Skin of body (tissue), 2 donors: Measurements from ENCODE around the gene AATK. TPM values are rescaled to one million over a fixed set of nuclear protein-coding genes. Genes with fewer than 3 reads are reported as not detected.

Source experiments
- DNase-seq: peaks from one replicate; lab custom pipeline; 2025; lab: John Stamatoyannopoulos, UW
- total RNA-seq: library from RNA; depleted of rRNA; stranded (reverse); fragments of >200 nt; gene quantifications from one replicate; pipeline ENCODE4 v1.2.3, GENCODE V29; 2014

Gene AATK
- total RNA-seq, 1 donor from 2014 or later = 2.8 TPM

DNA sequence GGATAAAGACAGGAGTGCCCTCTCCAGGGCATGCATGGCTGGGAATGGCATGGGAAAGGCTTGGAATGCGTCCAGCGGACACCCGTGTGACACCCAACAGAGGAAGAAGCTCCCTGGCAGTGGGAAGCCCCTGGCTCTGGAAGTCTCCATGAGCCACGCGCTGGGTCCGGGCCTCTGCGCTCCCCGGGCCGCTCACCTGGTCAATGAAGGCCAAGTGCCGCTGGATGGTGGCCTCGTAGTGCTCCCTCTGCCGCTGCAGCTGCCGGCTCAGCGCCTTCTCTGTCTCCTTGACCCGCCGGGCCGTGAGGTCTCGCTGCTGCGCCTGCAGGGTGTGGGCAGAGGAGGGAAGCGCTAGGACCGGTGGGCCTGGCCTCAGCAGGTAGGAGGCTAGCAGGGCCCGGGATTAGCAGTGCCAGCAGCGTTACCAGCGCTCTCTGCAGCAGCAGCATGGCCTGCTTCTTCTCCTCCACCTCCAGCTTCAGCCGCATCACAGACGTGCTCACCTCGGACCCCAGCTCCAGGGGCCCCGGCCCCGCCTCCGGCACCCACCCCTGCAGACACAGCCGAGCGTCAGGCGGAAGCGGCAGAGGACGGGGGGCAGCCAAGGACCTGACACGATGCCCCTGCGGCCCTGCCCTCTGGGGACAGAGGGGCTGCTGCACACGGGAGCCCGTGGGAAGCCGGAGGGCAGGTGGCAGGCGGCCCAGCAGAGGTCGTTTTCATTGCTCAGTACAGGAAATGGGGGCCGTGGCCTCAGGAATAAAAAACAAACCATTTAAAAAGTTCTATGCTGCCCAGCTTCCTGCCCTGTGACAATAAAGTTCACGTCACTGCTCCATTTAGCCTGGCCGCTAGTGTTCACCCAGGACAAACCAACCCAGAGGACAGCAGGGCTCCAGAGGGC is 30.7 kb upstream of the AATK start:
- no peak for DNase-seq

DNA sequence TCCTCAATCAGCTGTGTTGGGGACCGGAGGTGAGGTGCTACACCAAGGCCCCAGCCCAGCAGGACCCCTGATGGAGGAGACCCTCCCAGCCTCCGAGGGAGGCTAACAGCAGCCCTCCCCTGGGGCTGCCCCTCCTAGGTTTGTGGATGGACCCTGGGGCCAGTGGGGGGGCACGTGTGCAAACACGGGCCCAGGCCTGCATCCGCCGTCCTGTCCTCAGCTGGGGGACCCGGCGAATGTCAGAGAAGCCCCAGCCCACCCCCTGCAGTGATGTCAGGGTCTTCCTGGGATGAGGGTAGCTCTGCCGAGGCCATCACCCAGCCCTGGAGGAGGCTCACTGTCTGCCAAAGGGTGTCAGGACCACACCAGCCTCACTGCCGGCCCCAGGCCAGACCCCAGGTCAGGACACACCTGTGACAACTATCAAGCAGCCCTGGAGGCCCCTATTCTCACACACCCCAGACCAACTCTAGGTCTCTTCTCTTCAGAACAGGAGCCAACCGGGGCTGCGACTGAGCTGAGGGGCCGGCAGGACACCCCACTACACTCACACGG is 30.0 kb upstream of the AATK start:
- no peak for DNase-seq

DNA sequence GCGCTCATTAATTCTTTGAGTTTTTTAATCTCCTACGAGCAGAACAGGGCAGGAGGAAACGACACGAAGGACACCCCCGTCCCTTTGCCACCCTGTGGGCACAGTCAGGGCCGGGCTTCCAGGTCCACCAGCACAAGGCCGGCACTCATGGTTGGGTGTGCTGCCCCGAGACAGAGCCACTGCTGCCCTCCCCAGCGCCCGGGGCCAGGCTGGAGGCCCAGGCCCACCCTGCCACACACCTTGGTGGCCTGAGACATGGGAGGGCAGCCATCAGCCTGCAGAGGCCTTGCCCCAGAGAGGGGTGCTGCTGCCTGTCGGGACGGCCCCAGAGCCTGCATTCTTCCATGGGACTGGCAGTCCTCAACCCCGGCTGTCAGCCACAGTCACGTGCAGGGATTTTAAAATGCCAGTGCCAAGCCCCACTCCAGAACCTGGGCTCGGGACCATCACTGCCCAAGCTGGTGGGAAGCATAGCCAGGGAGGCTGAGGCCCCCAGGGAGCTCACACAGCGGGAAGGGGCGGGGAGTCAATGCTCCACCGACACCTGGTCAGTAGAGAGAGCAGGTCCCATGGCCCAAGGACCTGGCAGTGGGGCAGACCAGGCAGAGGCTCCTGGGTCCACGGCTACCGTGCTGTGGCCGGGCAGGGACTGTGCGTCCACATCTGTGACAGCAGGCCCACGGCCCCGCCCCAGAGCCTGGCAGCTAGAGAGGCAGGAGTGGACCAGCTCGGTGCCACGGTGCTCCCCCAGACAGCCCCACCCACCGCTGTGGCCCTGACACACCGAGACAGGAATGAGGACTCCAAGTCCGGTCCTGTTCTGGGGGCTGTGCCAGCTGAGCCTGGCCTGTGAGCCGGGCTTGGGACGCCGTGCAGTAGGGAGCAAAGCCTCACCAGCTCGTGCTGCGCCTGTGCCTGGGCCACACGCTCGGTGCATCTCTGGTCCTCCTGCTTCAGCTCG is 29.2 kb upstream of the AATK start:
- no peak for DNase-seq

DNA sequence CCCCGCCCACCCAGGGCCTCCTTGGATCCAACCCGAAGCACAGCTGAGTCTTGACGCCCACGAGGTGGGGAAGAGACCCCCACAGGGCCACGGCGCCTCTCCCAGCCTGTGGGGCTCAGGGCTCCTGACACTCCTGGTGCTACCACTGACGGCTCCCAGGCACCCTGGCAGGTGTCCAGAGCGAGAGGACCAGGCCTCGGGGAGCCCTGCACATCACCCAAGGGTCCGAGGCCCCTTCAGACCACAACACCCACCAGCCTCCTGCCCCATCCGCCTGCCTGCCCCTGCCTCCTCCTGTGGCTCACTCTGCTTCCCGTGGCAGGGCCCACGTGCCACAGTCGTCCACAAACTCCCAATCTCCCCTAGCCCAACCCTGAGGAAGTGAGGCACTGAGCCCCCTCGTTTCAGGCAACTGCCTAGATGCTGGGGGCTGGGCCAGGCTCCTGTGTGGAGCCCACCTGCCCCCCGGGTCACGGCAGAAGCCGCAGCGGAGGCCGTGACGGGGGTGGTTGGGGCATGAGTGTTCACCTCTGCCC is 28.3 kb upstream of the AATK start:
- no peak for DNase-seq

- DNase-seq = no peak
These were observed 27.6 kb upstream of the AATK start for GRCh38 chr17:81193470-81194224.

DNA sequence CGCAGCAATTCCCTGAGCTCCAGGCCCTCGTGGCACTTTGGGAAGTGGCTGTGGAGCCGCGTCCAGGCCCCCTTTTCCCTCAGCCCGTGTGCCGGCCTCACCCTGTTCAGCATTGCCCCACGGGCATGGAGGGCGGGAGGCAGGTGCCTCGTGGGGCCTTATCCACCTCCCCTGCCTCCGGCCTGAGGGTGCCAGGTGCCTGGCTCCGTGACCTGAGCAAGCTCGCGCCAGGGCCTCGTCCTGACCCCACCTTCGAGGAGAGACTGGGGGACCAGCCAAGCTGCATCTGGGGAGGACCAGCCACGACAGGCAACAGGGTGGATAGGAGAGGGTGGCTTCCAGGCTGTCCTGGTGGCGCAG is 27.0 kb upstream of the AATK start:
- no peak for DNase-seq

DNA sequence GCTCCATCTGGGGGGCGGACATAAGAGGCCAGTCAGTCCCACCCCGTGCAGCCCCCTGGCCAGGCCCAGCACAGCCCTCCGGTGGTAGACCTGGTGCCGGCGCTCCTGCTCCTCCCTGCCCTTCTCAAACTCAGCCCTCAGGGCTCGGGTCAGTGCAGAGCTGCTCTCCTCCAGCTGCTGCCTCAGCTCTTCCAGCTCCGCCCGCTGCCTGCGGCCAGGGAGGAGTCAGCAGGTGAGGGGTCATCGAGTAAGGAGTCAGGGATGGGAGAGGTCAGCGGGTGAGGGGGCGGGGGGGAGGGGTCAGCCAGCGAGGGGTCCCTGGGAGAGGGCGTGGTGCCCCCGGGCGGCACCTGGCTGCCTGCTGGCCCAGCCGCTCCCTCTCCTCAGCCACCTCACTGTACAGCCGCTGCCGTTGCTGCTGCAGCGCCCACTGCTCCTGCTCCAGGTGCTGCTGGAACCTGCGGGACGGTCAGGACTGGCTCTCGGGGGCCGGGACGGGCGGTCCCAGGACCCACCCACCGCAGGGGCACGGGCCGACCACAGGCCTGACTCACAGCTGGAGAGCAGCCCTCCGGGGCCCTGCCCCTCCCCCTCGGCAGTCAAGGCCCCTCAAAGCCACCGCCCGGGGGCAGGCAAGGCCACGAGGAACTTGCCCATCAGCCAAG is 26.5 kb upstream of the AATK start:
- no peak for DNase-seq

- no peak for DNase-seq
These were observed 25.6 kb upstream of the AATK start for GRCh38 chr17:81191646-81192045.

DNA sequence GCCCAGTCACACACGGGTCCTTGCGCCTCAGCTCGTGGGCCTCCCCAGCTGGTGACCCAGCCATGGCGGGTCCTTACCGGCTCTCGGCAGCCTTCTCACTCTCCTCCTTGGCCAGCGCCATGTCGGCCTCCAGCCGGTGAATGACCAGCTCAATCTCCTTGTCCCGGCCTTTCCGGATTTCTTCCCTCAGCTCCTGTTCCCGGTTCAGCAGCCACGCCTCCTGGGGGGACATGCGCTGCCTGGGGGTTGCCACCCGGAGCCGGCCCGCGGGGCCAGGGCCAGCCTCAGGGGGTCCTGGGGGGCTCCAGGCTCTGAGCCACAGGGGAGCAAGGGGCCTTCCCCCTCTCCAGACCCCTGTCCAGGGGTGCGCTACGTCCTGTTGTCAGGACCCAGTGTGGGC is 25.1 kb upstream of the AATK start:
- no peak for DNase-seq

- DNase-seq = no peak
These were observed 24.6 kb upstream of the AATK start for GRCh38 chr17:81190591-81190990.

DNA sequence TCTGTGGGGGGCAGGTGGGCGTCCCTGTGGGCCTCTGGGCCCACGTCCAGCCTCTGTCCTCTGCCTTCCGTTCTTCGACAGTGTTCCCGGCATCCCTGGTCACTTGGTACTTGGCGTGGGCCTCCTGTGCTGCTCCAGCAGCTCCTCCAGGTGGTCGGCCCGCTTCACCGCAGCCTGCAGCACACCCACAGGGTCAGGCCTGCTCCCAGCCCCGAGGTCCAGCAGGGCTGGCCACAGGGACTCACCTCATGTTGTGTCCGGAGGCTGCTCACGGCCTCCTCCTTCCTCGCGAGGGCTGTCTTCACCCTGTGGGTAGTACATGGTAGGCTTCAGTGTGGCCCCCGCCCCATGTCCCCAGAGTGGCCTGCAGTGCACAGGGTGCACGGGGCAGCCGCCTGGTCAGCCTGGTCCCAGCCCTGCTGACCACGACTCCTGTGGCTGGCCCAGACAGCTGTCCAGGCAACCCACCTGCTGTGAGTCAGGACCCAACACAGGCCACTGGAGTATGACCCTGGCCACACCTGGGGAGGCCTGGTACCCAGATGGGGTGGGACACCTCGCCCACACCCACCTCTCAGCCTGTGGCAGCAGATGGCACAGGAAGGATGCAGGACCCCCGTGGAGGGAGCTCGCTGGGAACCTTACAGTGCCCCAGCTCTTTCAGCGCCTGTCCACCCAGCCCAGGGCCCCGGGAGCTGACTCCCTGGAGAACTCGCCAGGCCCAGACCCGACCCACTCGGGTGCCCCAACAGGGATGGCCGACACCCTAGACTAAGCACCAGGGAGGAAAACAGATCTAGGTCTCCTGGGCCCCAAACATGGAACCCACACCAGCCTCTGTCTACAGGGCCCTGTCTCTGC is 23.9 kb upstream of the AATK start:
- no peak for DNase-seq

GRCh38 chr17:81189016-81189415 is 23.0 kb upstream of the AATK start:
- no peak for DNase-seq

DNA sequence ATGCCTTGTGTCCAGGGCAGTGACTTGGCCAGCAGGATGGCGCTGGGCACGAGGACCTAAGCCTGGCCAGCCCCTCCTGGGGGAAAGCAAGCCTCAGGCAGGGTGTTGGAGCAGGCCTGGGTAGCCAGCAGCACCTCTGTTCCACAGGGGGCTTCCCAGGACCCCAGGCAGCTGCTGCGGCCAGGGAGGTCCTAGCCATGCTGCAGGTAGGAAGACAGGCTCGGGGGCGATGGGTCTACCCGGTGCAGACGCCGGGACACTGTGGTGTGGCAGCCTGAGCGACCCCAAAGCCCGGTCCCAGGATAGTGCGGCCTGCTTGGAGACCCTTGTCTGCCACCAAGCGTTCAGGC is 22.4 kb upstream of the AATK start:
- no peak for DNase-seq

- no peak for DNase-seq
These were observed 21.8 kb upstream of the AATK start for GRCh38 chr17:81187586-81188490.

- no peak for DNase-seq
These were observed 21.1 kb upstream of the AATK start for GRCh38 chr17:81187120-81187519.

DNA sequence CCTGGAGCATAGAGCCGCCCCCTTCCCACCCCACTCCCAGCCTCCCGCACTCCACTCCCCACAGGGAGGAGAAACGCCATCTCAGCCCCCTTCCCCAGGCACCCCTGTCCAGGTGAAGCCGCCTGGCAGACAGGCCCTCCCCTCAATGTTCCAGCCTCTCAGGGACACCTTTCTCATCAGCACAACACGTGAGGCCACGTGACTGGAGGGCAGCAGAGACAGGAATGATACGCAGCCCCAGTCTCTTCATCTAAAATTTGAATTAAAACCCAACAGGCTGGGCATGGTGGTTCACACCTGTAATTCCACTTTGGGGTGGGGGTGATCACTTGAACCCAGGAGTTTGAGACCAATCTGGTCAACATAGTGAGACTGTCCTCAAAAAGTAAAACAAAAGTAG is 20.2 kb upstream of the AATK start:
- DNase-seq = no peak

DNA sequence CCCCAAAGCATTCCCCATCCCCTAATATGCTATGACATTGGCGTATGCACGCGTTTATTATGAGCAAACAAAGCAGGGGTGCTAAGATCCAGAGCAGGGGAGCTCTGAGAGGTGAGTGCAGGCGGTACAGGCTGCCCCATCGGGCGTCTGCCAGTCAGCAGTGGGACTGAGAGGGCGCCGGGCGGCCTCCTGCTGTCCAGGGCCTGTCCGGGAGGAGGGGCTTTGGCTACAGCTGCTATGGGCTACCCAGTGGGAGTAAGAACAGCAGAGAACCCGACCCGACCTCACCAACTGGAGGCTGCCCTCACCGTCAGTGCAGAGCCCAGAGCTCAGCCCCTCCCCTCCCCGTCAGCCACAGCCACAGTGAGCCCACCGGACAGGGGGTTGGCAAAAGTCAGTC is 18.5 kb upstream of the AATK start:
- DNase-seq = no peak

- no peak for DNase-seq
These were observed 17.8 kb upstream of the AATK start for GRCh38 chr17:81183807-81184206.

- no peak for DNase-seq
These were observed 17.3 kb upstream of the AATK start for GRCh38 chr17:81183316-81183715.
